Measurements from ENCODE around the gene UBA6. TPM values are rescaled to one million over a fixed set of nuclear protein-coding genes. Genes with fewer than 3 reads are reported as not detected.
"Not testable (repeated sequence)": the region's sequence is repeated elsewhere in the genome, so short reads cannot be mapped to it uniquely, and the experiment has no call there.

Gene UBA6
- total RNA-seq, 1 donor from 2014 or later, result 342 TPM

GRCh38 chr4:67714248-67714583, 13.3 kb upstream of the UBA6 start:
- peak; percentile 54 for DNase-seq (ENCODE audit: low read depth)

DNA sequence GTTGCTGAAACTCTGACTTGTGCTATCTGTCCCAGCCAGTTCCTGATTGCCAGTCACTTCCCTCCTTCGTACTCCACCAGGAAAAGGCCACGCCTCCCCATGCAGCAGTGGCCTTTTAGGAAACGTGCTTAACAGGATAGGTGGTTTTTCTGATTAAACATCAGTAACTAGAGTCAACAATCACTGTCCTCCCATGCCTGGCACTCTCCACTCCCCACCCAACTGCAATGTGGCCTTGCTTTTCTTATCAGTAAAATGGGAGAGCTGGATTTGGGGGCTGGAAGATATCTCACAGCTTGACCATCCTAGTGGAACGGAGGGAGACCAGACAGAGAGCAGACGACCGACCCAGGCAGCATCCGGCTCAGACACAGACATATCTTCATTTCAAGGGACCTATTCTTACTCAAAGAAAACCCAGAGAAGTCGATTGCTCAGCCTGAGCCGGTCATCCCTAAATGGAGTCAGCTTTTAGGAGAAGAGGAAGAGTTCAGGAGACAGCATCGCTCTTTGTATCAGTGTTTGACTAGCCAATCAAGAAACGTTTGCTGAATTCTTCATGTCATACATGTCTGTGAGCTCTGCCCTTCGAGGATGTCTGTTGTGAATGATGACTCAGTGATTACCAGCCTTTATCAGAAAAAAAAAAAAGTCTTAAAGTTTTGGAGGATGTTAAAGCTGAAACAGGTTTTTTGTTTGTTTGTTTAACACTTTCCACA, 12.7 kb upstream of the UBA6 start:
- DNase-seq (ENCODE audit: low read depth), result peak; percentile 50

DNA sequence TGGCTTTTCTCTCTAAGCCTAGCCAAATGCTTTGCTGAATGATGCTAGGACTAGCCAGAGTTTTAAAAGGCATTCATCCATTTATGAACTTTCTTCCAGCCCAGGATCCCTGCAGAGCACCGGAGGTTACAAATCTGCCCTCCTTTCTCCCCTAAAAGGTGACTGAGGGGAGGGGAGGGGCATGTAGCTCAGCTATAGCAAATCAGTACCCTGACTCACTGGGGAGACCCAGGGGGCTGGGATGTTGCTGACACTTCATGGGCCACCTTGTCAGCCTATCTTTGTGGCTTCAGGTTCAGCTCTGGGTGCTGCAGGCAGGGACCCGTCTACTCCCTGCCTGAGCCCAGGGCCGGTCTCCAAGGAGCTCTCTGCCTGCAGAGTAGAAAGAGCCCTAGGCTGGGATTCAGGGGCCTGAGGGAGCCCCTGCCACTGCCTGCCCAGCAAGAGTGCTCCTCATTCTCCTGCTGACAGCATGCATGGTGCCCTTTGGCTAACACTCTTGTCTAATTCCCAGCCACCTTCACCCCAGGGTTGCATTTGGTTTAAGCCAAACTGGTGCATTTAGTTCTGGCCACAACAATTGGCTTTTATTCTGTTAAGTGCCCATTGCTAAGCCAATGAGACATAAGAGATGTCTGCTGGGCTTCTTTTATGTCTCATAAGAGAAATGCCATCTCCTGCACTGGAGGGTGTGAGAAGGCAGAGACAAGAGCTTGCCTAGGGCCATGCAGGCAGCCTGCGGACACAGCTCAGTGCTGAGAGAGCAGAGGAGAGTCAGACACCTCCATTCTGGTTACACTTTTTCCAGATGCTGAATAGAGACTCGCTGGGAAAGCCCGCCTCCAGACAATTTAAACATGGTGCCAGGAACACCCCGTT, 11.9 kb upstream of the UBA6 start:
- DNase-seq (ENCODE audit: low read depth), result no peak

DNA sequence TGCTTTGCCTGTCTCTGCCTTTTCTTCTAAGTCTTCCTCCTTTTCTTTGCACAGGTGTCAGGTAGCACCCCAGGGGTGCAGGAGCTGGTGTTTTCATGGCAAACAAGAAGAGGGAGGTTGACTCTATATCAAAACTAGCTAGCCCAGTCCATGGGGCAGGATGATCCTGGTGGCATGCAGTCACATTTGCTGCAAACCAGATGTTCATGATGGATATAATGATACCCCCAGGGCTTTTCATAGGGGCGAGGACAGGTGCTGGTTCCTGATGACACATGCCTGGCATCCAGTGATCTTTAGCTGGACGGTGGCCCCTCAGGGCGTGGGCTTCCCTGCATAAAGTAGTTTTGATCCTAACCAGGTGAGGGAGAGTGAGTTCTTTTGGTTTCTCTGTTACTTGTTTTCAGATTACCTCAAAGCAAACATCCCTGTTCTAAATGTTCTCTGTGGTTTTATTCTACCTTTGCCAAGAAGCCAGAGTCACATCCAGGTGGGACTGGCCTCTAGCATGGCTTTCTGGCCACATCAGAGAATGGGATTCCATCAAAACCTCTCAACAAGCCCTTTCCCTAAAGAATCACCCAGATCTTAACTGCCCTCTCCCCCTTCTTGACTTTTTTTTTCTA, 11.2 kb upstream of the UBA6 start:
- DNase-seq (ENCODE audit: low read depth), result no peak

DNA sequence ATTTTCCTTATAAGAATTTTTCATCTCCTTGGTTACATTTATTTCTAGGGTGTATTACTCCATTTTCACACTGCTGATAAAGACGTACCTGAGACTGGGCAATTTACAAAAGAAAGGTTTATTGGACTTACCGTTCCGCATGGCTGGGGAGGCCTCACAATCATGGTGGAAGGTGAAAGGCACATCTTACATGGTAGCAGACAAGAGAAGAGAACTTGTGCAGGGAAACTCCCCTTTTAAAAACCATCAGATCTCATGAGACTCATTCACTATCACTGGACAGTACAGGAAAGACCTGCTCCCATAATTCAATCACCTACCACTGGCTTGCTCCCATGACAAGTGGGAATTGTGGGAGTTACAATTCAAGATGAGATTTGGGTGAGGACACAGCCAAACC, 5.7 kb upstream of the UBA6 start:
- DNase-seq (ENCODE audit: low read depth), result not testable (repeated sequence)

- DNase-seq (ENCODE audit: low read depth), result no peak
Measured at GRCh38 chr4:67704843-67705242, 3.9 kb upstream of the UBA6 start.

- DNase-seq (ENCODE audit: low read depth), result no peak
Measured at GRCh38 chr4:67702166-67702565, 1.2 kb upstream of the UBA6 start.

- no peak for DNase-seq (ENCODE audit: low read depth)
Measured at GRCh38 chr4:67701517-67701850, 529 bp upstream of the UBA6 start.

- peak; percentile 62 for DNase-seq (ENCODE audit: low read depth)
Measured at GRCh38 chr4:67700116-67700737, 728 bp downstream of the UBA6 start.

DNA sequence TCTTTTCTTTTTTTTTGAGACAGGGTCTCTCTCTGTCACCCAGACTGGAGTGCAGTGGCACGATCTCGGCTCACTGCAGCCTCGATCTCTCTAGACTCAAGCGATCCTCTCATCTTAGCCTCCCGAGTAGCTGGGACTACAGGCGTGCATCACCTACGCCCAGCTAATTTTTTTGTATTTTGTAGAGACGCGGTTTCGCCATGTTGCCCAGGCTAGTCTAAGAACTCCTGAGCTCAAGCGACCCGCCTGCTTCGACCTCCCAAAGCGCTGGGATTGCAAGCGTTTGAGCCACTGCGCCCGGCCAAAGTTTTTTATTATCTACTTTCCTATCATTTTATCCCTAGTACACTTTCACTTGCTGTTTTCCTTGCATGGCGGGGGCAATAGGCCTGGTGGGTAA, 1.4 kb downstream of the UBA6 start:
- DNase-seq (ENCODE audit: low read depth), result no peak

- DNase-seq (ENCODE audit: low read depth), result no peak
Measured at GRCh38 chr4:67697860-67698687, 2.9 kb downstream of the UBA6 start.

DNA sequence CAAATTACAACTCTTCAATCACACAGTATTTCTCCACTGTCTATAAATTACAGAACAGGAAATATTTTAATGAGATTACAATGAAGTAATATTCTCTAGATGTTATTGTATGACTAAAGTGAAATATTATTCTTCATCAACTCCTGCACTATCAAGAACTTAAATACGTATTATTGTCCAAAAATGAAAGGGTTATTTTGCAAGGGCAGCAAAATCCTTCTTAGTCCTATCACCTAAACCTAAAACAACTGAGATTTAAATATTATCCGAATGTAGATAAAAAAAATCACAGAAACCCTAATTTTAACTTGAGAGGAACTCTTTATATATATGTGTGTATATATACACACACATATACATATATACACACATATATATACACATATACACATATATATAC, 4.9 kb downstream of the UBA6 start:
- no peak for DNase-seq (ENCODE audit: low read depth)

- no peak for DNase-seq (ENCODE audit: low read depth)
Measured at GRCh38 chr4:67694662-67695061, 6.3 kb downstream of the UBA6 start.

- DNase-seq (ENCODE audit: low read depth), result no peak
Measured at GRCh38 chr4:67691328-67691727, 9.6 kb downstream of the UBA6 start.

DNA sequence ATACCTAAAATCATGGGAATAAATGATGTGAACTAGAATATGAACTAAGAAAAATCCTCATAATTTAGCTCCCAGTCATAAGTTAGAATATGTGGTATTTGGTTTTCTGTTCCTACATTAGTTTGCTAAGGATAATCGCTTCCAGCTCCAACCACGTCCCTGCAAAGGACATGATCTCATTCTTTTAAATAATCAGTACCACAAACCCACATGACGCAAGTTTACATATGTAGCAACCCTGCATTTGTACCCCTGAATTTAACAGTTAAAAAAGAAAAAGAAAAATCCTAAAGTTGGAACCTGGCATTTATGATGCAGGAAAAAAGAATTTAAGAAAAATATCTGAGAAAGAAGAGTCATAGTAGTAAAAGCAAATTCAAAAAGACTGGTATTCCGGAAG, 13.3 kb downstream of the UBA6 start:
- no peak for DNase-seq (ENCODE audit: low read depth)

- no peak for DNase-seq (ENCODE audit: low read depth)
Measured at GRCh38 chr4:67685532-67685859, 15.5 kb downstream of the UBA6 start.

DNA sequence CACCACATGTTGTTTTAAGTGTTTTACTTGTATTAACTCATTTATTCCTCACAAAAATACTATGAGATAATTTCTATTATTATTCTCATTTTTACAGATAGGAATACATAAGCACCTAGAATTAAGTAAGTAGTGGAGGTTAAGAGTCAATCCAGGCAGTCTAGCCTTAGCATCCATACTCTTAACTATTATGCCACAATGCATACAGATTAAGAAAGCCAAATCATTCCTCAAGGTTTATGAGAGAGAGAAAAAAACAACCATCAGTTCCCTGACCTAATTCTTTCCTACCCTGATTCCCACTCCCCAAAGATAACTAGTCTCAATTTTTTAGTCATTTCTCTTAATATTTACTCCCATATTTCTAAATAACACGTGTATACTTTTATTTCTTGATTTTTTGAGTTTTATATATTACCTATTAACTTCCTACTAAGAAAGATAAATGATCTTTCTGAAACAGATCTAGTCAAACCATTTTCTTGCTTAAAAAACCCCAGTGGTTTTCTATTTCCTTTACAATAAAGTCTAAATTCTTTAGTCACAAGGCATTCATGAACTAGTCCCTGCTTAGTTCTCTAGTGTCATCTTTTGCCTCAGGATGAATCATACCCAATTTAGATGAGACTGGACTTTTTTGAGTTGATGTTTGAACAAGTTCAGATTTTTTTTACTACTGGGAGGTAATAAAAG, 16.0 kb downstream of the UBA6 start:
- peak; percentile 39 for DNase-seq (ENCODE audit: low read depth)

- no peak for DNase-seq (ENCODE audit: low read depth)
Measured at GRCh38 chr4:67682266-67682665, 18.7 kb downstream of the UBA6 start.

DNA sequence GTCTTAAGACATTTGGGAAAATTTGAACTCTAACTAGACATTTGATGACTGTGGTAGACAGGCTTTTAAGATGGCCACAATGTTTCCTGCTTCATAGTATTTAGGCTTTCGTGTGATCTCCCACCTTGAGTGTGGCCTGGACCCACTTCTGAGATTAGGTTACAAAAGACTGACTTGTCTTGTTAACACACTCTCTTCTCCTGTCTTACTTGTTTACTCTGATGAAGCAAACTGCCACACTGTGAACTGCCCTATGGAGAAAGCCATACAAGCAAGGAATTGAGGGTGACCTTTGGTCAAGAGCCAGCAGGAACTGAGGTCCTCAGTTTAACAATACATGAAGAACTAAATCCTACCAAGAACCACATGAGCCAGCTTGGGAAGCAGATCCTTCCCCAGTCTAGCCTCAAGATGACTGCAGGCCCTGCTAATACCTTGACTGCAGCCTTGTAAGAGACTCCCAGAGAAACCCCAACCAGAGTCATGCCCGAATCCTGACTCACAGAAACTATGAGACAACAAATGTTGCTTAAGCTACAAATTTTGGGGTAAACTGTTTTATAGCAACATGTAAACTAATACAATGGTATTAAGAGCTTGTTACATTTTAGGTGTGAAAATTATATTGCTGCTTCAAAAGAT, 20.3 kb downstream of the UBA6 start:
- peak; percentile 63 for DNase-seq (ENCODE audit: low read depth)

- peak; percentile 71 for DNase-seq (ENCODE audit: low read depth)
Measured at GRCh38 chr4:67678612-67679011, 22.3 kb downstream of the UBA6 start.

GRCh38 chr4:67674098-67674497, 26.9 kb downstream of the UBA6 start:
- no peak for DNase-seq (ENCODE audit: low read depth)

Data from renal cortical epithelial cell (primary cell).